Measurements from ENCODE around the gene BLOC1S5.

GRCh38 chr6:8026800-8027199 is 37.4 kb downstream of the BLOC1S5 start:
- TF ChIP-seq CTCF (IDR thresholded peaks at IDR 0.05) (no peak), POLR2AphosphoS5 (IDR thresholded peaks at IDR 0.05; ENCODE audit: low read depth, low read length) (no peak)
